Measurements from ENCODE around the gene TBR1. TPM values are rescaled to one million over a fixed set of nuclear protein-coding genes. Genes with fewer than 3 reads are reported as not detected.

The TBR1 gene
- total and polyA plus RNA-seq, 8 donors, result under 0.01 TPM; not detected in 7

DNA sequence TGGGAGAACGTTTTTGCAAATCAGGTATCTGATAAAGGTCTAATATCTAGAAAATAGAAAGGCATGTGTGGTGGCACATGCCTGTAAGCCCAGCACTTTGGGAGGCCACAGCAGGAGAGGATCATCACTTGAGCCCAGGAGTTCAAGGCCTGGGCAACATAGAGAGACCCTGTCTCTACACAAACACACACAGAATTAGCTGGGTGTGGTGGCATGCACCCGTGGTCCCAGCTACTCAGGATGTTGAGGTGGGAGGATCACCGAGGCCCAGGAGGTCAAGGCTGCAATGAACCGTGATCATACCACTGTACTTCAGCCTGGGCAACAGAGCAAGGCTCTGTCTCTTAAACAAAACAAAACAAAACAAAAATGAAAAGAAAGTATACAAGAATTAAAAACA, 13.8 kb upstream of the TBR1 start:
- no peak overlapping the region for H3K27ac ChIP-seq
- H3K9me3 ChIP-seq, result no peaks in the 10 kb centered on the region
- intact Hi-C loops (cut with DNase I), result no loop called here
- H3K36me3 ChIP-seq, result no peaks in the 10 kb centered on the region
- DNase-seq (no peak), ATAC-seq (no peak), FAIRE-seq (no peak)
- no peaks in the 10 kb centered on the region for H3K4me1 ChIP-seq
- H3K27me3 ChIP-seq, result no peaks in the 10 kb centered on the region
- 91 to 92% methylated on average over 4 of the region's 4 CpGs for WGBS, 2 donors
- H3K4me3 ChIP-seq, result no peak overlapping the region
- TF ChIP-seq, protein P1, sequence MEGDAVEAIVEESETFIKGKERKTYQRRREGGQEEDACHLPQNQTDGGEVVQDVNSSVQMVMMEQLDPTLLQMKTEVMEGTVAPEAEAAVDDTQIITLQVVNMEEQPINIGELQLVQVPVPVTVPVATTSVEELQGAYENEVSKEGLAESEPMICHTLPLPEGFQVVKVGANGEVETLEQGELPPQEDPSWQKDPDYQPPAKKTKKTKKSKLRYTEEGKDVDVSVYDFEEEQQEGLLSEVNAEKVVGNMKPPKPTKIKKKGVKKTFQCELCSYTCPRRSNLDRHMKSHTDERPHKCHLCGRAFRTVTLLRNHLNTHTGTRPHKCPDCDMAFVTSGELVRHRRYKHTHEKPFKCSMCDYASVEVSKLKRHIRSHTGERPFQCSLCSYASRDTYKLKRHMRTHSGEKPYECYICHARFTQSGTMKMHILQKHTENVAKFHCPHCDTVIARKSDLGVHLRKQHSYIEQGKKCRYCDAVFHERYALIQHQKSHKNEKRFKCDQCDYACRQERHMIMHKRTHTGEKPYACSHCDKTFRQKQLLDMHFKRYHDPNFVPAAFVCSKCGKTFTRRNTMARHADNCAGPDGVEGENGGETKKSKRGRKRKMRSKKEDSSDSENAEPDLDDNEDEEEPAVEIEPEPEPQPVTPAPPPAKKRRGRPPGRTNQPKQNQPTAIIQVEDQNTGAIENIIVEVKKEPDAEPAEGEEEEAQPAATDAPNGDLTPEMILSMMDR (IDR thresholded peaks at IDR 0.05), result no peak

GRCh38 chr2:161406316-161406715, 9.8 kb upstream of the TBR1 start:
- TF ChIP-seq, protein P1 (IDR thresholded peaks at IDR 0.05), result no peak
- H3K4me3 ChIP-seq, result no peak overlapping the region
- no peaks in the 10 kb centered on the region for H3K36me3 ChIP-seq
- no peaks in the 10 kb centered on the region for H3K27me3 ChIP-seq
- no peak for DNase-seq
- FAIRE-seq, result no peak
- no peaks in the 10 kb centered on the region for H3K4me1 ChIP-seq
- intact Hi-C loops (cut with DNase I), result no loop called here
- WGBS, 2 donors, result 81 to 84% methylated on average over 5 of the region's 5 CpGs
- no peak overlapping the region for H3K27ac ChIP-seq
- H3K9me3 ChIP-seq, result no peaks in the 10 kb centered on the region
- ATAC-seq, result no peak

DNA sequence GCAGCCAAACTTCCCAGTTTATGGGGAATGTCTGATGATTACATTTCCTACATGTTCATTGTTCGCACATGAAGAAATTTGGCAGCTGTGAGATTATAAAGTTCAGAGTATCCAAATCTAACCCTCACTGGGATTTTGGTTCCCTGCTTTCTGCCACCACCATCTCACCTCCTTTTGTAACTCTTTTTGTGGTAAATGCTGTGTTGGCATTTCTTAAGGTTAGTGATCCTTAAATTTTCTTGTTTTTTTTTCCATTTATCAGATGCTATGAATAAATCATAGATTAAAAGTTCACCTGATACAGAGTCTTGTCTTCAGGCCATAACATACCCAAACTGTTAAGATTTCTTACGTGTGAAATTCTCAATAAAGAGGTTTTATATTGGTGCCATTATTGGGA, 8.5 kb upstream of the TBR1 start:
- H3K36me3 ChIP-seq, result no peaks in the 10 kb centered on the region
- WGBS, 2 donors, result 96 to 99% methylated on average over 2 of the region's 2 CpGs
- H3K4me3 ChIP-seq, result no peak overlapping the region
- FAIRE-seq (no peak), DNase-seq (no peak), ATAC-seq (no peak)
- TF ChIP-seq, protein P1 (IDR thresholded peaks at IDR 0.05), result no peak
- H3K27me3 ChIP-seq, result no peaks in the 10 kb centered on the region
- H3K4me1 ChIP-seq, result no peaks in the 10 kb centered on the region
- H3K27ac ChIP-seq, result no peak overlapping the region
- no peaks in the 10 kb centered on the region for H3K9me3 ChIP-seq
- intact Hi-C loops (cut with DNase I), result no loop called here

- 81 to 82% methylated on average over 1 of the region's 1 CpG for WGBS, 2 donors
- Histone ChIP-seq H3K4me1 (peaks cover 0 to under 1% (median 0%) of the 10 kb centered on the region in 3 donors), H3K4me3 (no peak overlapping the region), H3K27me3 (no peaks in the 10 kb centered on the region), H3K9me3 (no peaks in the 10 kb centered on the region), H3K36me3 (no peaks in the 10 kb centered on the region), H3K27ac (no peak overlapping the region)
- no peak for ATAC-seq
- no peak for FAIRE-seq
- DNase-seq, result no peak
- intact Hi-C loops (cut with DNase I), result no loop called here
- TF ChIP-seq, protein P1 (IDR thresholded peaks at IDR 0.05), result no peak
Measured at GRCh38 chr2:161409308-161409907, 6.7 kb upstream of the TBR1 start.

- H3K4me3 ChIP-seq, result no peak overlapping the region
- no peaks in the 10 kb centered on the region for H3K9me3 ChIP-seq
- H3K27ac ChIP-seq, result no peak overlapping the region
- FAIRE-seq (no peak), DNase-seq (no peak), ATAC-seq (no peak)
- intact Hi-C loops (cut with DNase I), result no loop called here
- TF ChIP-seq, protein P1 (IDR thresholded peaks at IDR 0.05), result no peak
- H3K4me1 ChIP-seq, result peaks cover 0 to 20% (median 8%) of the 10 kb centered on the region in 3 donors
- H3K36me3 ChIP-seq, result no peaks in the 10 kb centered on the region
- peaks cover 0 to 22% (median 6%) of the 10 kb centered on the region in 4 donors for H3K27me3 ChIP-seq
Measured at GRCh38 chr2:161412346-161412745, 3.8 kb upstream of the TBR1 start.

Measured in pancreas (tissue), 10 donors.